SH-SY5Y (cell line): ENCODE measurements around the gene PEAR1.

Experiments used
- GATA2 ChIP-seq: IDR thresholded peaks from 2 replicates; pipeline ENCODE4 v1.6.1; 2011; ENCODE audit warnings: mild to moderate bottlenecking, low read depth, low read length
- GATA3 ChIP-seq: IDR thresholded peaks from 2 replicates; pipeline ENCODE4 v1.6.1; 2011; ENCODE audit warnings: low read depth, mild to moderate bottlenecking, low read length, moderate library complexity

DNA sequence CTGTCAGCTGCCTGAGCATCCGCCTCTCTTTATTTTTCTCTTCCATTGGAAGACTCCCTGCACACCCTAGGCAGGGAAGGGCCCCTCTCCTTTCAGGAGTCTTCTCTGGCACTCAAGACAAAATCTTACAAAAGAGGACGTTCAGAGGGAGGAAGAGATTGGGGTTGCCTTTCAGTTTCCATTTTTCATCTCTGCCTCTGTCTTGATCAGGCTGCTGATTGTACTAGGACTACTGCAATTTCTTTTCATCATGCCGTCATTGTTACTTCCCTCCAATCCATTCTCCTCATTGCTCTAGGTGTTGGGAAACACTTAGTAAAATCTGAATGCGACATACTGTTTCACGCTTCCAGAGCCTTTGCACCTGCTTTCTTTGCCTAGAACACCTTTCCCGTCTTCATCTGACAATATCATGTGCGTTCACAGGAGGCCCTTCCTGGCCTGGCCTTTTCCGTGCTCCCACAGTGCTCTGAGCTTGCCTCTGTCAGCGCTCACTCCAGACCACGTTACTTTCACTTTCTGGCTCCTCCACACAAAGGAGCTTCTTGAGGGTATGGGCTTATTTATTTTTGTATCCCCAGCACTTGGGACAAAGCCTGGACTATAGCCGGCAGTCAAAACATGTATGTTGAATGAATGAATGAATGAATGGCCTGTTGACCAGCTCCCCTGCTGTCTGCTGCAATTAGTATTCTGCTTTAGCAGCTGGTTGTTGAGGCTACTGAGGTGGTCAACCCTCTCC, 37.9 kb downstream of the PEAR1 start:
- TF ChIP-seq GATA2 (no peak), GATA3 (no peak)
